Mammary epithelial cell (primary cell): ENCODE measurements around the gene HSDL1.

Experiments
- CTCF ChIP-seq, 2 donors: IDR thresholded peaks in 1 of 2; conservative IDR thresholded peaks in 1 of 2; 2 replicates each; pipeline ENCODE4 v1.5.1; 2011 to 2012; ENCODE audit warnings: inconsistent platforms in 2 of 2, low read length in 2 of 2, mild to moderate bottlenecking in 2 of 2, control low read depth in 1 of 2, low read depth in 1 of 2; ENCODE audit not compliant: insufficient read depth in 1 of 2; ENCODE audit errors: extremely low read depth in 1 of 2
- EZH2 ChIP-seq: IDR thresholded peaks from 2 replicates; pipeline ENCODE4 v1.6.1; 2012; ENCODE audit warnings: low read length, inconsistent platforms, borderline replicate concordance

- TF ChIP-seq CTCF (conservative IDR thresholded peaks at IDR 0.05 in 1 of 2, IDR thresholded peaks at IDR 0.05 in 1 of 2; ENCODE audit: extremely low read depth in 1 of 2, insufficient read depth in 1 of 2, low read depth in 1 of 2, low read length in 2 of 2) (no peak), EZH2 (no peak)
Observed at GRCh38 chr16:84155771-84156170, 10.8 kb upstream of the HSDL1 start.
